HFF-Myc (cell line): Measurements from ENCODE around the gene AKAP6.

Experiments used
- DNase-seq: peaks from one replicate; pipeline ENCODE4 v3.0.0-alpha.2; 2011; ENCODE audit warnings: low read depth; ENCODE audit errors: extremely low read depth
- H3K4me3 ChIP-seq: replicated peaks from 2 replicates; pipeline ENCODE4 v1.5.1; 2011; ENCODE audit warnings: low read depth, mild to moderate bottlenecking, control low read depth, low read length
- TF ChIP-seq, protein P1 (sequence below): IDR thresholded peaks from 2 replicates; pipeline ENCODE4 v1.5.1; 2012; ENCODE audit warnings: mild to moderate bottlenecking, low read depth, low read length, control low read depth; ENCODE audit errors: missing control alignments

AKAP6 gene

GRCh38 chr14:32477396-32477795 is 148.3 kb downstream of the AKAP6 start:
- TF ChIP-seq, protein P1, sequence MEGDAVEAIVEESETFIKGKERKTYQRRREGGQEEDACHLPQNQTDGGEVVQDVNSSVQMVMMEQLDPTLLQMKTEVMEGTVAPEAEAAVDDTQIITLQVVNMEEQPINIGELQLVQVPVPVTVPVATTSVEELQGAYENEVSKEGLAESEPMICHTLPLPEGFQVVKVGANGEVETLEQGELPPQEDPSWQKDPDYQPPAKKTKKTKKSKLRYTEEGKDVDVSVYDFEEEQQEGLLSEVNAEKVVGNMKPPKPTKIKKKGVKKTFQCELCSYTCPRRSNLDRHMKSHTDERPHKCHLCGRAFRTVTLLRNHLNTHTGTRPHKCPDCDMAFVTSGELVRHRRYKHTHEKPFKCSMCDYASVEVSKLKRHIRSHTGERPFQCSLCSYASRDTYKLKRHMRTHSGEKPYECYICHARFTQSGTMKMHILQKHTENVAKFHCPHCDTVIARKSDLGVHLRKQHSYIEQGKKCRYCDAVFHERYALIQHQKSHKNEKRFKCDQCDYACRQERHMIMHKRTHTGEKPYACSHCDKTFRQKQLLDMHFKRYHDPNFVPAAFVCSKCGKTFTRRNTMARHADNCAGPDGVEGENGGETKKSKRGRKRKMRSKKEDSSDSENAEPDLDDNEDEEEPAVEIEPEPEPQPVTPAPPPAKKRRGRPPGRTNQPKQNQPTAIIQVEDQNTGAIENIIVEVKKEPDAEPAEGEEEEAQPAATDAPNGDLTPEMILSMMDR, result no peak
- no peak for DNase-seq
- no peak overlapping the region for H3K4me3 ChIP-seq

DNA sequence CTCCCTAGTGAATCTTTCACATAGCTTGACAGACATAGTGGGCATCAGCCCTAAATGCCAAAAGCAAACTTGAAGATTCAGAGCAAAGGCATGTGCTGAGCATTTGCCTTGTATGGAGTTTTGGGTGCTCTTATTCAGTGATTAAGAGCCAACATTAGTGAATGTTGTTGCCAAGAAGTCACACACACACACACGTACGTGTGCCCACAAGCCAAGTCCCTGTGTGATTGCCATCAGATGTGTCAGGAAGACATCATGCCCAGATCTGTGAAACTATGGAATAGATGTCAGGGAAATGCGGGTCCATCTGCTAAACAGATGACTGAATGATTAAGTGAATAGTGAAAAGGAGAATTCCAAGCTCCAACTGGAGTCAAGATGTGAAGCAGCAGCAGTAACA is 149.0 kb downstream of the AKAP6 start:
- no peak overlapping the region for H3K4me3 ChIP-seq
- TF ChIP-seq, protein P1, result no peak
- DNase-seq, result peak; percentile 97

- H3K4me3 ChIP-seq, result no peak overlapping the region
- TF ChIP-seq, protein P1, result no peak
- peak; percentile 41 for DNase-seq
Measured at GRCh38 chr14:32480337-32480736, 151.2 kb downstream of the AKAP6 start.

DNA sequence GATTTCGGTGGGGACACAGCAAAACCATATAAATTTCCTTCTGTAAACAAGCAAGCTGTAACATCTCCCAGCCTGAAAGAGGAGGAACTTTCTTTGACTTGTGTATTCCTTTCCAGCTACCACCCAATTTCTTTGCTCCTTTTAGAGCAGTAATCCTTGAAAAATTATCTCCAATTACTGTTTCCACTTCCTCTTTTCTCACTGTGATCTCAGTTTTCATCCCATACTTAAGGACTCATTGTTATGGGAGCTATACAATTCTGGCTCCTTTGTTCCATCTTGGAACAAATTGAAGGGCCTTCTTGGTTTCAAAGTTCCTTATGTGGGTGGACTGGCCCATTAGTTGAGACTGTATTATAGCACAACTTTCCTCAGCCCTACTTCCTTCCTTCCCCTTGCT is 152.6 kb downstream of the AKAP6 start:
- no peak for DNase-seq
- H3K4me3 ChIP-seq, result no peak overlapping the region
- TF ChIP-seq, protein P1, result no peak

GRCh38 chr14:32491416-32492016 is 162.4 kb downstream of the AKAP6 start:
- H3K4me3 ChIP-seq, result no peak overlapping the region
- DNase-seq, result no peak
- TF ChIP-seq, protein P1, result no peak

DNA sequence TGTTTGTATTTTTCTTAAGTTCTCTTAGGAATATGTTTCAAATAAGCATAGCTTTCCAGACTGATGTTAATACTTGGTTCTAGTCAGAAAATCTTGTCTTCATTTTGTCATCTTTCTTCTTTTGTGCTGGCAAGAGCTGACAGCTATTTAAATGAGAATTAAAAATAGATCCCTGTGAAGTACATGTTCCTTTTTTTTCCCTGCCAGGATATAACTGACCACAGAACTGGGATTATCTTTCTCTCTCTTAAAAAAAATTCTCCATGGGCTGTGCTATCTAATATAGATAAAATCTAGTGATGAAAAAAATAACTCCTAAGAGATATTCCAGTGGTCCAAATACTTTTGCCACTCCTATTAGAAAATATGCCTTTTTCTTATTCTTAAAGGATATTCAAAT is 163.4 kb downstream of the AKAP6 start:
- no peak overlapping the region for H3K4me3 ChIP-seq
- TF ChIP-seq, protein P1, result no peak
- DNase-seq, result no peak
